ENCODE results near the gene UBE2Q1.
"Not testable (repeated sequence)": the region's sequence is repeated elsewhere in the genome, so short reads cannot be mapped to it uniquely, and the experiment has no call there.

Gene UBE2Q1

GRCh38 chr1:154549202-154549770, 9.2 kb downstream of the UBE2Q1 start:
- DNase-seq, result no peak

DNA sequence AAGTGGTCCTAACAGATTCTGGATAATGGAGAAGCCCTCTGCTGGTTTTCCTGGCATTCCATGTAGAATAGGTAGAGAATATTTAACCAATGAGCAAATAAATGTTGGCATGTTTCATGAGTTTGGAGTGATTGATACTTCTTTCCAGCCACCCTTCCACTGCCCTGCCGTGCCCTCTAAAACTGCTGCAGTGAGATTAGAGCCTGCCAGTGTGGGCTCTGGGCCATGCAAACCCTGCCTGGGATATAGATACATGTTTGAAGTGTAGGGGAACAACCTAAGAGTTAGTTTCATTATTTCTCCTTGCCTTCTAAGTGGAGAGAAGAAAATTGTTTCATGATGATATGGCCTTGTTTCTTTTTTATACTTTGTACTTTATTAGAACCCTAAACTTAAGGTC, 10.4 kb downstream of the UBE2Q1 start:
- no peak for DNase-seq

DNA sequence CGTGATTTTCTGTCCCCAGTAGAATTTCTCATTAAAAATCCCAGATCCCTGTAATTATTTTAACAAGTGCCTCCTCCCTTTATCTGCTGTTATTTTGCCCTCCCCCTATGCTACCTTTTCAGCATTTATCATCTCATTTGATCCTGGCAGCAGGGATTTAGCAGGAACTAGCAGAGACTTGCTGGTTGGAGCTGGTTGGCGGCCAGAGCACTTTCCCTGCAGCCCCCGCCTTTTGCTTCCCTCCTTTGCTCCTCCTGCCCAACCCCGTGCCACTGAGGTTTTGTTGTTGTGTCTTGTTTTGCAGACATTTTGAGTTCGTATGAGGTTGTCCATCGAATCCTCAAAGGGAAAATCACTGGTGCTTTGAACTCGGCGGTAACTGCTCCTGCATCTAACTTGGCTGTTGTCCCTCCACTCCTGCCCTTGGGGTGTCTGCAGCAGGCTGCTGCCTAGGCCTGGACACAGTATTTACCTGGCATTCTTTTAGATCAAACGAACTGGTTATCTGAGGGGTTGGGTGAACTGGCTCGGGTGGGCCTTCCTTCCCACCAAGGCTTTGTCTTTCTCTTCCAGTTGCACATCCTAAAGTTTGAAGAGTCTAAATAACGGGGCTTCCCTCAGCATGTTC, 11.2 kb downstream of the UBE2Q1 start:
- no peak for DNase-seq

DNA sequence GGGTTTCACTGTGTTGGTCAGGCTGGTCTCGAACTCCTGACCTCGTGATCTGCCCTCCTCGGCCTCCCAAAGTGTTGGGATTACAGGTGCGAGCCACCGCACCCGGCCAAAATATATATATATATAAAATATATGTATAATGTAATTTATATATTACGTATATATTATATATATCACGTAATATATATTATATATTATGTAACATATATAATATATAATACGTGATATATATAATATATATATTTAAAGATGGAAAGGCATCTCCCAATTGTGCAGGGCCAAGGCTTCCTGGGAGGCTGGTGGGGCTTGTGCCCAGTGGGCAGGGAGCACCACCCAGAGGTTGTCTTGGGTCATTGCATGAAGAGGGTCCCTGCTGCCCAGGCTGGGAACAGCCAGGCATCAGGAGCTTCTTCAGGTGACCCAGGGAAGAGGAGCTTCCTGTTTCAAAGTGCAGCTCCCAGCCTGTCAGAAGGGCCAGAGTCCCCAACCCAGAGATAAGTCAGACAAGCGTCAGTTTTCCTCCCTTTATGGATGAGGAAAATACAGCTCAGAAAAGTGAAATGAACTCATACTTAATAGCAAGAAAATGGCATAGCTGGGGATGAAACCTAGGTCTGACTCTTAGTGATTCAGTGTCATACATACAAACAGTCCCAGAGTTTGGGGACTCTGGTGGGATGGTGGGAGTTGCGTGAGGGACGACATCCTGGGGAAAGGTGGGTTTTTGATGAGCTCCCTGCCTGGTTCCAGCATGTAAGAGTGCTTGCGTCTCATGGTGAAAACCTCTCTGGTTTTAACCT, 12.0 kb downstream of the UBE2Q1 start:
- DNase-seq, result peak; percentile 37 to 40

- no peak for DNase-seq
These were observed 17.2 kb downstream of the UBE2Q1 start for GRCh38 chr1:154541231-154541630.

GRCh38 chr1:154539486-154540483, 18.7 kb downstream of the UBE2Q1 start:
- no peak for DNase-seq

GRCh38 chr1:154536570-154536969, 21.9 kb downstream of the UBE2Q1 start:
- no peak for DNase-seq

DNA sequence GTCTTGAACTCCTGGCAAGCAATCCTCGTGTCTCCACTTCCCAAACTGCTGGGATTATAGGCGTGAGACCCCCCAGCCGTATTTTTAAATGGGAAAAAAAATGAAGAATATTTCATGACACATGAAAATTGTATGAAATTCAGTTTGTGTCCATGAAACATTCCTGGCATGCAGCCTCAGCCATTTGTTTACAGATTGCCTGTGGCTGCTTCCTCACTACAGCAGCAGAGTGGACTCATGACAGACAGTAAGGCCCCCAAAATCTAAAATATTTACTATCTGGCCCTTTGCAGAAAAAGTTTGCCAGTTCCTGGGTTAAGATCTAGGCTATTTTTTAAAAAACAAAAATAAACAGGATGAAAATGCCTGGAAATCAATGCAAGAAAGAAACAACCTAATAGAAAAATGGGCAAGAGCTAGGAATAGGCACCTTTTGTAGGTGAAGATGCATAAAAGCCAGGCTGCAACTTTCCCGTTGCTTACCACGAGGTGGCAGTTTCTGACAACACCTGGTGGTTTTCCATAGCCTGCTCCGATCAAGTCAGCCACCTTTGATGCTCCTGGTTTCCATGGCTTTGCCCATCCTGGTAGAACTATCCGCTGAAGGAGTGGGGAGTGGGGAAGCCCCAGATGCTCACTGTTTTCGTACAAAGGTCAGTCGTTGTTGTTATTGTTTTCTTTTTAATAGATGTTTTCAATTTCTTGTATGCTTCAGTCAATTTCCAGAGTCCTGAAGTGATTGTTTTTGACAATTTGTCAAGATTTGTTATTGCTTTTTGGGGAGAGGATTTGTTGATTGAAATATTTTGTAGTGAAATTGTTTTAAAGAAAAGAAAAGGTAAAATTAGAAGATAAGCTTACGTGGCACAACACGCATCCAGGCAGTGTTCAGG, 24.3 kb downstream of the UBE2Q1 start:
- no peak for DNase-seq

- DNase-seq, result not testable (repeated sequence)
These were observed 26.5 kb downstream of the UBE2Q1 start for GRCh38 chr1:154531950-154532349.

- DNase-seq, result no peak
These were observed 29.2 kb downstream of the UBE2Q1 start for GRCh38 chr1:154529308-154529707.

GRCh38 chr1:154527192-154527591, 31.3 kb downstream of the UBE2Q1 start:
- no peak for DNase-seq

GRCh38 chr1:154524881-154525280, 33.6 kb downstream of the UBE2Q1 start:
- DNase-seq, result no peak

- no peak for DNase-seq
These were observed 36.8 kb downstream of the UBE2Q1 start for GRCh38 chr1:154521695-154522094.

DNA sequence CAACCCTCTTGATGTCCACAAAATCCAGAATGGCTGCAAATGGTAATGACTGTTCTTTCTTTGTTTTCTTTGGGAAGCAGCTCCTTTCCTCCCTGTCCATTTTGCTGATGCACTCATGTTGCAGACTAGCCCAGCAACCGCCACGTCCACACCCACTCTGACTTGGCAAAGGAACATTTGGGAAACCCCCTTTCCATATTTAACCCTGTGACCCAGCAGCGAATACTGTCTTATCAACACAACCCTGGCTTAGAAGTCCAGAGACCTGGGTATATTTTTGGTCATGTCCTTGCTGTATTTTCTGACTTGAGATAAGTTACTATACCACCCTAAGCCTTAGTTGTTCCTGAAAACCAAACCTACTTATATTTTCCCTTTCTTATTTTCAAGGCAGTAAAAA, 38.1 kb downstream of the UBE2Q1 start:
- no peak for DNase-seq

- no peak for DNase-seq
These were observed 38.9 kb downstream of the UBE2Q1 start for GRCh38 chr1:154519591-154519991.

- DNase-seq, result no peak
These were observed 40.8 kb downstream of the UBE2Q1 start for GRCh38 chr1:154517661-154518060.

- no peak for DNase-seq
These were observed 44.4 kb downstream of the UBE2Q1 start for GRCh38 chr1:154514066-154514553.

DNA sequence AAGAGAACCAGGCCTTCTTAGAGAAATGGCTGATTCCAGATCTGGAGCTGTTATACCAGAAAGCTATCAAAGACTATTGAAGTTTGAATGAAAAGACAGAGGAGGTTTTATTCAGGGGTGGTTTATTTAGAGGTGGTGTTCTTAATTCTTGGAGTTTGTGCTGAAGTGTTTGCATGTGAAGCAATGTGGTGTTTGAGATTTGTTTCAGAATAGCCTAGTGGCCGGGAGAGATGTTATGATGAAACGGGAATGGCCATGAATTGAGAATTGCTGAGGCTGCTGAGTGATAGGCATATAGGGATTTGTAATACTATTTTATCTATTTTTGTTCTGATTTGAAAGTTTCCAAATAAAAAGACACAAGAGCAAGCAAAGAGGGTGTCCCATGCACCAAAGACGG, 45.7 kb downstream of the UBE2Q1 start:
- DNase-seq, result no peak

DNA sequence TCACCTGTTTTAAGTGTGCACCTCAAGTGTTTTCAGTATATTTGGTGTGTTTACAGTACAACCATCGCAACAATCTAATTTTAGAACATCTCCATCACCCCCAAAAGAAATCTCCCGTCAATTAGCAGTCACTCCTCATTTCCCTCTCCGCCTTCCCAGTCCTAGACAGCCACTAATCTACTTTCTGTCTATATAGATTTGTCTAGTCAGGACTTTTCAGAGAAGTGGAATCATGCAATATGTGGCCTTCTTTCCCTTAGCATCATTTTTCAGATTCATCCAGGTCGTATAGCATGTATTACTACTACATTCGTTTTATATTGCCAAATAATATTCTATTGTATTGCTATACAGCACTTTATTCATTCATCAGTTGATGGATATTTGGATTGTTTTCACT, 54.6 kb downstream of the UBE2Q1 start:
- DNase-seq, result no peak

DNA sequence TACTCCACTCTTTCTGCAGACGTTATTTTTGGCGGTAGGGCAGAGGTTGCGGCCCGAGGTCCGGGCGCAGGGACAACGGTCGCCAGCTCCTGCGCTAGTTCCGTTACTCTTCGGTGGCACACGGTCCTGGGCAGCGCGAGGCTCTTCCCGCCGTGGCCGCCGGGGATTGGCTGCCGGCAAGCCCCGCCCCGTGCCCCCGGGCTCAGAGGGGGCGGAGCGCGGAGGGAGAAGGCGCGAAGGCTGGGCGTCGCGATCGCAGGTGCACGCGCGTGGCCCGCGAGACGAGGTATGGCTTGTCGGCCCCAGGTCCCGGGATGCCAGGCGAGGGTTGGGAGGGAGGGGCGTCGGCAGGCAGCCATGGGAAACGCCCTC, 55.7 kb downstream of the UBE2Q1 start:
- DNase-seq, result no peak

GRCh38 chr1:154502066-154502743, 56.3 kb downstream of the UBE2Q1 start, which contains the start of the genes SHE and TDRD10:
TSS of gene SHE (minus strand) at chr1:154502412. CDS start at chr1:154502026, 386 bp downstream.
TSS of gene TDRD10 (plus strand) at chr1:154502219. CDS start at chr1:154506904, 4,685 bp downstream.
- DNase-seq, result peak; percentile 5 to 13
